Skeletal muscle tissue (tissue), 4 donors: ENCODE measurements around the gene PCF11. TPM values are rescaled to one million over a fixed set of nuclear protein-coding genes. Genes with fewer than 3 reads are reported as not detected.
"Not testable (repeated sequence)": the region's sequence is repeated elsewhere in the genome, so short reads cannot be mapped to it uniquely, and the experiment has no call there.

ENCODE experiments used
- H3K27ac ChIP-seq: one replicate; pipeline ENCODE4 v1.7.0; 2013; ENCODE audit warnings: mild to moderate bottlenecking, low read depth, low read length, inconsistent platforms
- H3K27me3 ChIP-seq, 3 donors: one replicate each; pipeline ENCODE4 v1.7.0; 2013; ENCODE audit warnings: low read length in 3 of 3; ENCODE audit not compliant: control insufficient read depth in 3 of 3, insufficient read depth in 3 of 3
- H3K36me3 ChIP-seq, 3 donors: one replicate each; pipeline ENCODE4 v1.7.0; 2013; ENCODE audit warnings: low read length in 3 of 3; ENCODE audit not compliant: control insufficient read depth in 3 of 3, insufficient read depth in 3 of 3
- H3K4me1 ChIP-seq, 3 donors: one replicate each; pipeline ENCODE4 v1.7.0; 2013; ENCODE audit warnings: low read length in 3 of 3, mild to moderate bottlenecking in 3 of 3; ENCODE audit not compliant: control insufficient read depth in 3 of 3, insufficient read depth in 3 of 3
- H3K4me3 ChIP-seq, 3 donors: one replicate each; pipeline ENCODE4 v1.7.0; 2013; ENCODE audit warnings: low read length in 3 of 3
- H3K9ac ChIP-seq, 3 donors: one replicate each; pipeline ENCODE4 v1.7.0; 2013; ENCODE audit warnings: low read length in 3 of 3, mild to moderate bottlenecking in 3 of 3, moderate library complexity in 2 of 3, low read depth in 1 of 3
- H3K9me3 ChIP-seq, 3 donors: one replicate each; pipeline ENCODE4 v1.7.0; 2013; ENCODE audit warnings: low read length in 3 of 3; ENCODE audit not compliant: control insufficient read depth in 3 of 3
- total RNA-seq: library from RNA; depleted of rRNA; stranded (reverse); fragments of >200 nt; gene quantifications from one replicate; pipeline ENCODE4 v1.2.3, GENCODE V29; 2014
- donor health status: Osteomylitis.

PCF11 gene
- total RNA-seq, 1 donor from 2014 or later: 30.3 TPM

DNA sequence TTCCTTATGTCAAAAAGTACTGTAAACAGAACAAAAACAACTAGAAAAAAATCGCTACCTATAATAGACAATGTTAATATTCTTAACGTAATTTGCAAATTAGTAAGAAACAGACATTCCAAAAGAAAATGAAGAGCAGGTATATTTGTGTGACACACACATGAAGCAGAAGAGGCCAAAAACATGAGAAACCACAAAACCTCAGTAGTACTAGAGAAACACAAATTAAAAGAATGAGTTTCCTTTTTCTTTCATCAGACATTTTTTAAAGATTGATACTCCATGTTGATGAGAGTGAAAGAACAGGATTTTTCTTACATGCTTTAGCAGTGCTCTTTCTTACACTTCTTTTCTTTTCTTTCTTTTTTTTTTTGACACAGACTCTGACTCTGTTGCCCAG lies 34.2 kb upstream of the PCF11 start:
- H3K27ac ChIP-seq: no peak overlapping the region
- H3K4me3 ChIP-seq: no peak overlapping the region
- H3K27me3 ChIP-seq: no peaks in the 10 kb centered on the region

DNA sequence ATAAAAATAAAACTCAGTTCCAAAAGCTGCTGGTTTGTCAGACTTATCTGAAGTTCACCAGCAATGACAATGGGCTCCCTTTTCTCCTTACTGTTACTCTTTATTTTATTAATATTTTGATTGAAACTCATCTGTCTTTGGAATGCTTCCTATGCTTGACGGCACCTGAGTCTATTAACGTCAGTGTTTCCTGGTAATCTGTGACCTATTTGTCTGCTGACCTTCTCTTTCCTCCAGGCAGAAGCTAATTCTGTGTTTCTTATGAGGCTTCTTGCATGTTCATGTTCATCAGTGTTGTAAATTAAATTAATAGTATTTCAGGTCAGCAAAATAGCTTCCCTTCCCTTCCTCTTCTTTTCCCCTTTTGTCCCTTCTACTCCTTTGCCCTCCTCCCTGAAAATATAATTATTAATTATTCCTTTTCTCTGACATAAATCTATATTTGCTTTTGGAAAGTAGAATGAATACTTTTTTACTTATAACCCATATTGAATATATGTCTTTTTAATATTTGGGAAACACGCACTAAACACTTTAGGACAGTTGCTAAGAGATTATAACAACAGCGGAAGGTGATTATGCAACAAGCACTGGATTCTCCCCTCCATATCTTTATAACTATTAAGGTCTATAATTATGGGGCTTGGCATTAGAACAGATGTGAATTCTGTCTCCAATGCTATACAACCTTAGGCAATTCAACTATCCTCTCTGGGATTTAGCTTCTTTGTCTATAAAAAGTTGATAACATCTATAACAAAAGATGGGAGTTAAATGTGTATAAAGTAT lies 32.1 kb upstream of the PCF11 start:
- H3K4me1 ChIP-seq: no peaks in the 10 kb centered on the region
- no peaks in the 10 kb centered on the region for H3K9me3 ChIP-seq
- no peaks in the 10 kb centered on the region for H3K27me3 ChIP-seq
- H3K36me3 ChIP-seq: no peaks in the 10 kb centered on the region
- no peak overlapping the region for H3K9ac ChIP-seq
- no peak overlapping the region for H3K27ac ChIP-seq
- no peak overlapping the region for H3K4me3 ChIP-seq

More for the DNA sequence above, 34.2 kb upstream of the PCF11 start:
- H3K9ac ChIP-seq: no peak overlapping the region
- H3K9me3 ChIP-seq: no peaks in the 10 kb centered on the region
- no peaks in the 10 kb centered on the region for H3K36me3 ChIP-seq
- no peaks in the 10 kb centered on the region for H3K4me1 ChIP-seq

DNA sequence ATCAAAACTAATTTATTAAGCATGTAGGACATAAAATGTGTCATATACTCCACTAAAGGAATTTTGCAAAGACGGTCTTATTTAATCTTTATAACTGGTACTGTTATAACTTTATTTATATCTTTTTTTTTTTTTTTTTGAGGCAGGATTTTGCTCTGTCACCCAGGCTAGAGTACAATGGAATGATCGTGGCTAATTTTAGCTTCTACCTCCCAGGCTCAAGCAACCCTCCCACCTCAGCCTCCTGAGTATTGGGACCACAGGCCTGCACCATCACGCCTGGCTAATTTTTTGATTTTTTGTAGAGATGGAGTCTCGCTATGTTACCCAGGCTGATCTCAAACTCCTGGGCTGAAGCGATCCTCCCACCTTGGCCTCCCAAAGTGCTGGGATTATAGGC lies 31.4 kb upstream of the PCF11 start:
- no peaks in the 10 kb centered on the region for H3K36me3 ChIP-seq

DNA sequence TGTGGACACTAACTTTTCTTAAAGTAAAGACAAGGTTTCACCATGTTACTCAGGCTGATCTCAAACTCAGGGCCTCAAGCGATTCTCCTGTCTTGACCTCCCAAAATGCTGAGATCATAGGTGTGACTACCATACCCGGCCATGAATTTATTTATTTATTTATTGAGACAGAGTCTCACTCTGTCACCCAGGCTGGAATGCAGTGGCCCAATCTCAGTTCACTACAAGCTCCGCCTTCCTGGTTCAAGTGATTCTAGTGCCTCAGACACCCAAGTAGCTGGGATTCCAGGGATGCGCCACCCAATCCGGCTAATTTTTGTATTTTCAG lies 29.7 kb upstream of the PCF11 start:
- H3K9ac ChIP-seq: no peak overlapping the region
- H3K9me3 ChIP-seq: no peaks in the 10 kb centered on the region
- no peaks in the 10 kb centered on the region for H3K36me3 ChIP-seq
- H3K27me3 ChIP-seq: no peaks in the 10 kb centered on the region
- no peaks in the 10 kb centered on the region for H3K4me1 ChIP-seq
- no peak overlapping the region for H3K4me3 ChIP-seq
- H3K27ac ChIP-seq: no peak overlapping the region

More for the DNA sequence above, 31.4 kb upstream of the PCF11 start:
- Histone ChIP-seq H3K9me3 (no peaks in the 10 kb centered on the region), H3K4me1 (no peaks in the 10 kb centered on the region), H3K9ac (no peak overlapping the region), H3K27ac (no peak overlapping the region), H3K4me3 (no peak overlapping the region), H3K27me3 (no peaks in the 10 kb centered on the region)

DNA sequence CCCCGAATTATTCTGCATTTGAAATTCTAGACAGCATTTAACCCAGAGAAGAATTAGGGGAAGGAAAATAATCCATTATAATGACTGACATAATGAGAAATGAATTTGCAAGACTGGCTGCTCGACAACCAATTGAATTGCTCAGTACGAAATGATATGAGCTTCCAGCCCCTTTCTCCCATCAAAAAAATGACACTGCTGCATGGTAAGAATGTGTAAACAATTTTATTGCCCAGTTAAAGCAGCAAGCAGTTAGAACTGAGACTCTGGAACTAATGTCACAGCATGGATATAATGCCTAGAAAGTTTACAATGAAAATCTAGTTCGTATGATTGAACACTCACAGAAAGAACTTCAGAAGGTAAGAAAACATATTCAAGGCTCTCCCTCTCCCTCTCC lies 24.7 kb upstream of the PCF11 start:
- no peak overlapping the region for H3K9ac ChIP-seq
- no peak overlapping the region for H3K27ac ChIP-seq
- H3K4me3 ChIP-seq: no peak overlapping the region

DNA sequence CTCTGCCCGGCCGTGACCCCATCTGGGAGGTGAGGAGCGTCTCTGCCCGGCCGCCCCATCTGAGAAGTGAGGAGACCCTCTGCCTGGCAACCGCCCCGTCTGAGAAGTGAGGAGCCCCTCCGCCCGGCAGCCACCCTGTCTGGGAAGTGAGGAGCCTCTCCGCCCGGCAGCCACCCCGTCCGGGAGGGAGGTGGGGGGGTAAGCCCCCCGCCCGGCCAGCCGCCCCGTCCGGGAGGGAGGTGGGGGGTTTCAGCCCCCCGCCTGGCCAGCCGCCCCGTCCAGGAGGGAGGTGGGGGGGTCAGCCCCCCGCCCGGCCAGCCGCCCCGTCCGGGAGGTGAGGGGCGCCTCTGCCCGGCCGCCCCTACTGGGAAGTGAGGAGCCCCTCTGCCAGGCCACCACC lies 23.7 kb upstream of the PCF11 start:
- H3K4me3 ChIP-seq, H3K27me3 ChIP-seq, H3K27ac ChIP-seq, H3K9me3 ChIP-seq, H3K9ac ChIP-seq, H3K36me3 ChIP-seq, H3K4me1 ChIP-seq: not testable (repeated sequence)

More for the DNA sequence above, 24.7 kb upstream of the PCF11 start:
- Histone ChIP-seq H3K4me1 (no peaks in the 10 kb centered on the region), H3K9me3 (no peaks in the 10 kb centered on the region), H3K36me3 (no peaks in the 10 kb centered on the region), H3K27me3 (no peaks in the 10 kb centered on the region)

DNA sequence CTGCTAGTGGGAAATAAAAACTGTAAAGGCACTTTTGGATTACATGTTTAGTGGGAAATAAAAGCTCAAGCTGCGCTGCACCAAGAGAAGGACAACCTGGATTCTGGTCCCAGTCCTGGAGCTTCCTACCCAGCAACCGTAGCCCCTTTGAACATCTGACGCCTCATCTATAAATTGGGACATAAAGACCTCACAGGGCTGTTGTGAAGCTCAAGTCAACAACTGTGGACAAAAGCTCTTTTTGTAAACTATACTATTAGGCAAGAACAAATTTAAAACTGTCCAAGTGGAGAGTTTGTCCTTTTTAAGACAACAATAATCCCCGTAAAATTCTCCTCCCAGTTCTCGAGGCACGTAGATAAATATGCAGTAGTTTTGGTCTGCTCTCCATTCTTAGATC lies 17.6 kb upstream of the PCF11 start:
- Histone ChIP-seq H3K9ac (no peak overlapping the region), H3K9me3 (no peaks in the 10 kb centered on the region), H3K36me3 (no peaks in the 10 kb centered on the region), H3K4me3 (no peak overlapping the region), H3K27me3 (no peaks in the 10 kb centered on the region), H3K4me1 (no peaks in the 10 kb centered on the region), H3K27ac (no peak overlapping the region)

DNA sequence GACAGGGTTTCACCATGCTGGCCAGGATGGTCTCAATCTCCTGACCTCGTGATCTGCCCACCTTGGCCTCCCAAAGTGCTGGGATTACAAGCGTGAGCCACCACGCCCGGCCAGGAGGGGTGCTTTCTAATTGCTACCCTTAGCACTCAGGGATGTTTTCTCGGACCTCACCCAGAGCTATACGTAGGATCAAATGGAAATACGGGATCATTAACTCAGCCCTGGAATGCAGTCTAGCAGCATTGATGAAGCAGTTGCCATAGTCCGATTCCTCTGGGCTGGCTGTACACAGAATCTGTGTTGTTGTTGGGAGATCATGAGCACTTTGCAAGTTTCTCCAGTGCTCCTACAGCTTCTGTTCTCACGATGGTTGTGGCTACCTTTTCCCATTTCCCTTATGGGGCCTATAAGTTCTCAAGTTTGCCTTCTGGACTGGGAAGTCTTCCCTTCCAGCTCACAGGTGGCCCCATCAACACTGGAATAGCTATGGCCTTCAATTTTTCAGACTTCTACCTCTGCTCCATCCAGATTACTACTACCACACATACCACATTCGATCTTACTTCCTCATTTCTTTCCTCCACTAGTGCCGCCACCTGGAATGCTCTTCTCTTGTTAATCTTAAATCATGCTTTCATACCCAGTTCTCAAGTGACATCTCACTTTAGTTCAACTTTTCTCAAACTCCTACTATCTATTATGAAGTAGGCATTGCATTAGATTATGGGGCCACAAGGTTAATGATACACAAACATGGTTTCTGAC lies 16.1 kb upstream of the PCF11 start:
- H3K4me1 ChIP-seq: no peaks in the 10 kb centered on the region
- no peaks in the 10 kb centered on the region for H3K9me3 ChIP-seq
- H3K27ac ChIP-seq: no peak overlapping the region
- no peak overlapping the region for H3K4me3 ChIP-seq
- H3K36me3 ChIP-seq: no peaks in the 10 kb centered on the region
- no peak overlapping the region for H3K9ac ChIP-seq
- no peaks in the 10 kb centered on the region for H3K27me3 ChIP-seq

DNA sequence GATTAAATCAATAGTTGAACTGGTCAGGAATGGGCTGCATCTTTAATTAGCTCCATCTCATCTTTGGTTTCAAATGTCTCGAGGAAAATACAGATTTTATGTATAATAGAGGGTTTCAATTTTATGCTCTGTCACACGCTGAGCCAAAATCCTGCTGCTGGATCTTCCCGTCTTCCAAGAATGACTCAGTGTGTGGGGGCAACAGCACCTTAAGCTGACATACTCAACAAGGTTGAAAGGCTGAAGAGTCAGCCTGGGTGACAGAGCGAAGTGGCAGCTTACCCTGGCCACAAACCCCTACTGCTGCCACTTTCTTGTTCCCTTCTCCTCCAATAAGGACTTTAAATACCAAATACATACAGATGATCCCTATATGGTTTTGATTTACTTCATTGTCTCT lies 9.0 kb upstream of the PCF11 start:
- Histone ChIP-seq H3K27ac (no peak overlapping the region), H3K4me3 (no peak overlapping the region), H3K36me3 (no peaks in the 10 kb centered on the region), H3K27me3 (no peaks in the 10 kb centered on the region), H3K9ac (no peak overlapping the region), H3K4me1 (no peaks in the 10 kb centered on the region), H3K9me3 (no peaks in the 10 kb centered on the region)

DNA sequence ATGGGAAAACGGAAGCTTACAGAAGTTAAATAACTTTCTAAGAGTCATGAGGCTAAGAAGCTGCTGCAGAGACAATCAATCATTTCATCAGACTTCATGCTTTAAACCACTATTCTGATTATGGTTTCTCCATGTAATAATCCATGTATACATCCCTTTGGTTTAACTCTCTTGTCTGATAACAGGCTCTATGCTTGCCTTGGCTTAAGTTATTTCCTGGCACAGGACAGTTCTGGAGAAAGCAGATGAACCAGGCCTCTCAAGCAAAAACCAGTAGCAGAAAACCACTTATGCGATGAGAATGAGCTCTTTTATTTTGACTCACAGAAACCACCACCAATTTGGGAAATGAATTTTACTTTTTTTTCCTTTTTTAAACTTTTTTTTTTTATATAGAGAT lies 6.5 kb upstream of the PCF11 start:
- no peaks in the 10 kb centered on the region for H3K27me3 ChIP-seq
- no peak overlapping the region for H3K27ac ChIP-seq
- H3K4me3 ChIP-seq: no peak overlapping the region

More for the DNA sequence above, 6.5 kb upstream of the PCF11 start:
- no peaks in the 10 kb centered on the region for H3K4me1 ChIP-seq
- no peaks in the 10 kb centered on the region for H3K36me3 ChIP-seq
- H3K9me3 ChIP-seq: no peaks in the 10 kb centered on the region
- no peak overlapping the region for H3K9ac ChIP-seq
